HepG2 (cell line): ENCODE measurements around the gene KRTAP5-2. TPM values are rescaled to one million over a fixed set of nuclear protein-coding genes. Genes with fewer than 3 reads are reported as not detected.

ENCODE experiments used
- ATAC-seq: fragments of 200-7000 bp; cut with Tn5 transposase; 3 replicates; pipeline ENCODE4 v1.9.1; 2020; ENCODE audit warnings: mild to moderate bottlenecking, moderate library complexity
- BruUV-seq: library from RNA; stranded (reverse); fragments of 400-500 nt; replicated peaks from 2 replicates; lab custom pipeline; 2021; lab: Mats Ljungman, UMichigan
- CTCF ChIA-PET: fragments of 300-600 bp; formaldehyde crosslinking; extraction: SDS; loops from one replicate; lab custom pipeline; 2021; ENCODE audit warnings: low total read pairs, inconsistent platforms, low intra/inter-chr PET ratio; lab: Yijun Ruan, JAX
- POLR2A ChIA-PET: fragments of 350-600 bp; sonication (Branson Sonifier 250); formaldehyde crosslinking; loops from one replicate; lab custom pipeline; 2020; ENCODE audit warnings: antibody characterized with exemption, inconsistent platforms; lab: Yijun Ruan, JAX
- DNase-seq: peaks from one replicate; pipeline ENCODE4 v3.0.0-alpha.2; 2015; ENCODE audit warnings: low spot score
- FAIRE-seq: peaks from 3 replicates; lab custom pipeline; 2011; peaks lifted over from hg19 to GRCh38; lab: Jason Lieb, UNC
- H2AFZ ChIP-seq: one replicate; pipeline ENCODE4 v1.6.1; 2011; ENCODE audit warnings: low read length, inconsistent platforms
- H3K27ac ChIP-seq: fragments of 300-600 bp; 3 replicates; pipeline ENCODE4 v1.8.0; 2011; ENCODE audit warnings: mixed run types, mild to moderate bottlenecking, mixed read lengths, low read length, inconsistent platforms; ENCODE audit not compliant: insufficient read depth; ENCODE audit errors: extremely low read length
- H3K27me3 ChIP-seq, 2 experiments: fragments of 200-600 bp in 1 of 2; 2 replicates in 1 of 2; 3 replicates in 1 of 2; pipeline versions ENCODE4 v1.6.0 to v1.8.0; 2011; ENCODE audit warnings: low read length in 2 of 2, mild to moderate bottlenecking in 2 of 2, moderate library complexity in 2 of 2, inconsistent platforms in 1 of 2; ENCODE audit not compliant: insufficient read depth in 2 of 2, control insufficient read depth in 1 of 2
- H3K36me3 ChIP-seq, 2 experiments: fragments of 200-600 bp in 1 of 2; replicated peaks in 1 of 2; 2 replicates in 1 of 2; 3 replicates in 1 of 2; pipeline versions ENCODE4 v1.5.1 to v1.8.0; 2011; ENCODE audit warnings: low read length in 2 of 2, inconsistent platforms in 1 of 2; ENCODE audit not compliant: insufficient read depth in 2 of 2, control insufficient read depth in 1 of 2
- H3K4me1 ChIP-seq: 2 replicates; pipeline ENCODE4 v1.5.1; 2012; ENCODE audit warnings: low read length, inconsistent platforms; ENCODE audit not compliant: insufficient read depth
- H3K4me2 ChIP-seq: 2 replicates; pipeline ENCODE4 v1.6.0; 2011; ENCODE audit warnings: low read depth, low read length, inconsistent platforms
- H3K4me3 ChIP-seq, 3 experiments: fragments of 200-600 bp in 1 of 3; sonication (generic), shearing (Covaris generic) in 1 of 3; replicated peaks in 1 of 3; 2 replicates each; pipeline ENCODE4 v1.5.1; 2011 to 2016; ENCODE audit warnings: low read length in 3 of 3, inconsistent platforms in 2 of 3, low read depth in 2 of 3, mild to moderate bottlenecking in 2 of 3, control low read depth in 1 of 3, mixed read lengths in 1 of 3; ENCODE audit not compliant: insufficient read depth in 1 of 3
- H3K79me2 ChIP-seq: one replicate; pipeline ENCODE4 v1.6.1; 2011; ENCODE audit warnings: low read length, inconsistent platforms; ENCODE audit not compliant: insufficient read depth
- H3K9ac ChIP-seq: 2 replicates; pipeline ENCODE4 v1.6.0; 2011; ENCODE audit warnings: mild to moderate bottlenecking, low read depth, low read length, inconsistent platforms; ENCODE audit not compliant: insufficient read depth
- H3K9me3 ChIP-seq: 2 replicates; pipeline ENCODE4 v1.5.1; 2012; ENCODE audit warnings: mild to moderate bottlenecking, low read length
- H4K20me1 ChIP-seq: 2 replicates; pipeline ENCODE4 v1.6.0; 2011; ENCODE audit warnings: inconsistent platforms, mild to moderate bottlenecking, low read length, moderate library complexity; ENCODE audit not compliant: insufficient read depth
- ARHGAP35 ChIP-seq: sonication (generic); formaldehyde crosslinking; IDR thresholded peaks from 2 replicates; pipeline ENCODE4 v1.9.0; 2022; ENCODE audit warnings: mild to moderate bottlenecking, inconsistent platforms, moderate library complexity, missing genetic modification reagents, borderline replicate concordance
- CEBPZ ChIP-seq: IDR thresholded peaks from 2 replicates; pipeline ENCODE4 v1.6.1; 2012; ENCODE audit warnings: low read length, improper control_type of control experiment
- EHMT2 ChIP-seq: fragments of 200-600 bp; sonication (generic); IDR thresholded peaks from 2 replicates; pipeline ENCODE4 v1.7.0; 2017; ENCODE audit warnings: antibody characterized with exemption, low read depth, low read length, borderline replicate concordance
- ELF1 ChIP-seq: sonication (generic); formaldehyde crosslinking; IDR thresholded peaks from 2 replicates; pipeline ENCODE4 v1.4.0; 2020; ENCODE audit warnings: missing genetic modification reagents
- ETV5 ChIP-seq: IDR thresholded peaks from 2 replicates; pipeline ENCODE4 v1.6.1; 2018; ENCODE audit warnings: missing biosample characterization, missing genetic modification reagents, inconsistent platforms, borderline replicate concordance
- GABPB1 ChIP-seq: IDR thresholded peaks from 2 replicates; pipeline ENCODE4 v1.6.1; 2016; ENCODE audit warnings: mild to moderate bottlenecking, missing genetic modification reagents, moderate library complexity, missing compliant biosample characterization
- GATA4 ChIP-seq: sonication (generic); IDR thresholded peaks from 2 replicates; pipeline ENCODE4 v1.6.1; 2016; ENCODE audit warnings: antibody characterized with exemption, low read depth, borderline replicate concordance
- KDM2A ChIP-seq: sonication (generic); formaldehyde crosslinking; IDR thresholded peaks from 2 replicates; pipeline ENCODE4 v1.4.0; 2020; ENCODE audit warnings: low read depth, missing genetic modification reagents, borderline replicate concordance
- MEIS2 ChIP-seq: sonication (generic); formaldehyde crosslinking; IDR thresholded peaks from 2 replicates; pipeline ENCODE4 v1.9.0; 2021; ENCODE audit warnings: mild to moderate bottlenecking, missing genetic modification reagents
- RXRA ChIP-seq: sonication (generic); formaldehyde crosslinking; IDR thresholded peaks from 2 replicates; pipeline ENCODE4 v1.5.1; 2020; ENCODE audit warnings: missing genetic modification reagents
- SALL1 ChIP-seq: sonication (generic); formaldehyde crosslinking; IDR thresholded peaks from 2 replicates; pipeline ENCODE4 v1.8.0; 2022; ENCODE audit warnings: mild to moderate bottlenecking, missing genetic modification reagents
- SNAPC2 ChIP-seq: sonication (generic); formaldehyde crosslinking; IDR thresholded peaks from 2 replicates; pipeline ENCODE4 v1.8.1; 2022; ENCODE audit warnings: mild to moderate bottlenecking, missing genetic modification reagents
- TEAD3 ChIP-seq: optimal IDR thresholded peaks from 2 replicates; pipeline ENCODE3; 2016; ENCODE audit warnings: borderline replicate concordance
- ZNF224 ChIP-seq: sonication (generic); formaldehyde crosslinking; IDR thresholded peaks from 2 replicates; pipeline ENCODE4 v1.5.0; 2020; ENCODE audit warnings: mild to moderate bottlenecking, missing genetic modification reagents
- WGBS: methylation state at CpG from one replicate; pipeline ENCODE4 v1.1.6; 2017; ENCODE audit warnings: low lambda C conversion rate; 5-methylcytosine and 5-hydroxymethylcytosine counted together
- in situ Hi-C: cut with HindIII; loops from 2 replicates; pipeline ENCODE4 v1.10.0; 2017; ENCODE audit warnings: low pct_unique_long_range_greater_than_20kb; ENCODE audit not compliant: extremely low pct_ligation_motif_present
- intact Hi-C: fragments of 100-400 bp; cut with micrococcal nuclease; formaldehyde crosslinking; loops from one replicate; pipeline ENCODE4 v1.10.0; 2022; ENCODE audit not compliant: unreplicated experiment
- polyA plus RNA-seq, 8 experiments: library from polyadenylated mRNA; depleted of rRNA in 3 of 8; stranded (reverse) in 7 of 8; unstranded in 1 of 8; fragments of >200 nt; fragmentation: Illumina TruSeq in 4 of 8; extraction: Trizol in 4 of 8; gene quantifications; 2 replicates each; pipeline versions ENCODE4 v1.2.1 to v1.2.3, GENCODE V29; 2011 to 2016; ENCODE audit warnings: low read depth in 4 of 8, missing spikeins in 1 of 8, mixed read lengths in 1 of 8; ENCODE audit not compliant: insufficient read depth in 1 of 8
- total RNA-seq, 5 experiments: library from RNA; depleted of rRNA; stranded (reverse); fragments of >200 nt; fragmentation: Illumina TruSeq; extraction: Trizol; gene quantifications; 2 replicates each; pipeline ENCODE4 v1.2.3, GENCODE V29; 2016; ENCODE audit warnings: low read depth in 1 of 5
- TF ChIP-seq, protein P1 (sequence below): IDR thresholded peaks from 2 replicates; pipeline ENCODE4 v1.6.1; 2012; ENCODE audit warnings: inconsistent platforms
- TF ChIP-seq, protein P2 (sequence below): sonication (generic); formaldehyde crosslinking; IDR thresholded peaks from 2 replicates; pipeline ENCODE4 v1.5.0; 2020; ENCODE audit warnings: missing genetic modification reagents, mild to moderate bottlenecking, borderline replicate concordance
- TF ChIP-seq, protein P3 (sequence below): IDR thresholded peaks from 2 replicates; pipeline ENCODE4 v1.6.1; 2016; ENCODE audit warnings: missing compliant biosample characterization, missing genetic modification reagents, borderline replicate concordance

Gene KRTAP5-2
- total and polyA plus RNA-seq, 2 of the 13 experiments (the other 11 are each of a cell fraction or from before 2014, with no cell fraction given), result not detected

- peak; percentile 24 for DNase-seq
- FAIRE-seq, result no peak
- WGBS, result 20% methylated on average over 20 of the region's 32 CpGs
- CTCF ChIA-PET, result interaction anchor here (1.1 to 1.5 kb wide), 3 partner anchors 243 to 516 kb away, joined by 5 to 10 read pairs (median 6); no protein-coding TSS in a partner anchor
- no peak overlapping the region for H3K27ac ChIP-seq
- peak; percentile 89 for ATAC-seq
- no peaks in the 10 kb centered on the region for H3K4me1 ChIP-seq
- no peak overlapping the region for H3K4me2 ChIP-seq
- in situ Hi-C loops, result no loop called here
- H3K9ac ChIP-seq, result no peak overlapping the region
- H3K79me2 ChIP-seq, result no peaks in the 10 kb centered on the region
- no peaks in the 10 kb centered on the region for H3K9me3 ChIP-seq
- POLR2A ChIA-PET, result interaction anchor here (1.0 kb wide), 1 partner anchor 13 kb away, joined by 3 read pairs; no protein-coding TSS in a partner anchor
- no peaks in the 10 kb centered on the region for H4K20me1 ChIP-seq
- no peak overlapping the region for H2AFZ ChIP-seq
- peaks cover 7 to 65% of the 10 kb centered on the region in 2 experiments for H3K27me3 ChIP-seq
- H3K4me3 ChIP-seq, result no peak overlapping the region
- H3K36me3 ChIP-seq, result no peaks in the 10 kb centered on the region
- intact Hi-C loops, result no loop called here
- no TSS peak for BruUV-seq
- TF ChIP-seq EHMT2, result no peak
- TF ChIP-seq, protein P1, sequence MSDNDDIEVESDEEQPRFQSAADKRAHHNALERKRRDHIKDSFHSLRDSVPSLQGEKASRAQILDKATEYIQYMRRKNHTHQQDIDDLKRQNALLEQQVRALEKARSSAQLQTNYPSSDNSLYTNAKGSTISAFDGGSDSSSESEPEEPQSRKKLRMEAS, result 0 out of 2 replicates have a peak, but pooled peaks have one; percentile 12
- TF ChIP-seq MEIS2, result 0 out of 2 replicates have a peak, but pooled peaks have one; percentile 42
- no peak for TF ChIP-seq GATA4
- TF ChIP-seq, protein P2, sequence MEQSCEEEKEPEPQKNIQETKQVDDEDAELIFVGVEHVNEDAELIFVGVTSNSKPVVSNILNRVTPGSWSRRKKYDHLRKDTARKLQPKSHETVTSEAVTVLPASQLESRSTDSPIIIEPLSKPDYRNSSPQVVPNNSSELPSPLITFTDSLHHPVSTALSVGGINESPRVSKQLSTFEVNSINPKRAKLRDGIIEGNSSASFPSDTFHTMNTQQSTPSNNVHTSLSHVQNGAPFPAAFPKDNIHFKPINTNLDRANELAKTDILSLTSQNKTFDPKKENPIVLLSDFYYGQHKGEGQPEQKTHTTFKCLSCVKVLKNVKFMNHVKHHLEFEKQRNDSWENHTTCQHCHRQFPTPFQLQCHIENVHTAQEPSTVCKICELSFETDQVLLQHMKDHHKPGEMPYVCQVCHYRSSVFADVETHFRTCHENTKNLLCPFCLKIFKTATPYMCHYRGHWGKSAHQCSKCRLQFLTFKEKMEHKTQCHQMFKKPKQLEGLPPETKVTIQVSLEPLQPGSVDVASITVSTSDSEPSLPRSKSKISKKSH (CRISPR knock-in tag), result no peak
- TF ChIP-seq KDM2A (CRISPR knock-in tag), result peak; percentile 67
- TF ChIP-seq SNAPC2 (CRISPR knock-in tag), result no peak
- TF ChIP-seq CEBPZ, result no peak
- peak; percentile 42; the same call in 1 of the 2 replicates for TF ChIP-seq ETV5 (CRISPR knock-in tag)
- peak; percentile 57 for TF ChIP-seq ELF1 (CRISPR knock-in tag)
- TF ChIP-seq TEAD3 (CRISPR knock-in tag), result no peak
- no peak for TF ChIP-seq RXRA
- TF ChIP-seq, protein P3, sequence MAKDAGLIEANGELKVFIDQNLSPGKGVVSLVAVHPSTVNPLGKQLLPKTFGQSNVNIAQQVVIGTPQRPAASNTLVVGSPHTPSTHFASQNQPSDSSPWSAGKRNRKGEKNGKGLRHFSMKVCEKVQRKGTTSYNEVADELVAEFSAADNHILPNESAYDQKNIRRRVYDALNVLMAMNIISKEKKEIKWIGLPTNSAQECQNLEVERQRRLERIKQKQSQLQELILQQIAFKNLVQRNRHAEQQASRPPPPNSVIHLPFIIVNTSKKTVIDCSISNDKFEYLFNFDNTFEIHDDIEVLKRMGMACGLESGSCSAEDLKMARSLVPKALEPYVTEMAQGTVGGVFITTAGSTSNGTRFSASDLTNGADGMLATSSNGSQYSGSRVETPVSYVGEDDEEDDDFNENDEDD (CRISPR knock-in tag), result peak; percentile 34; the same call in 1 of the 2 replicates
- peak; percentile 35; the same call in 1 of the 2 replicates for TF ChIP-seq SALL1 (CRISPR knock-in tag)
- TF ChIP-seq GABPB1 (CRISPR knock-in tag), result peak; percentile 59; the same call in 1 of the 2 replicates
- no peak for TF ChIP-seq ARHGAP35 (CRISPR knock-in tag)
- no peak for TF ChIP-seq ZNF224 (CRISPR knock-in tag)
These were observed 42.2 kb upstream of the KRTAP5-2 start for GRCh38 chr11:1640076-1640946.
